NCI-H1930 (cell line): ENCODE results near the gene POLQ.
"Not testable (repeated sequence)": the region's sequence is repeated elsewhere in the genome, so short reads cannot be mapped to it uniquely, and the experiment has no call there.

ENCODE experiments used
- DNase-seq, 2 experiments: peaks; one replicate each; lab custom pipeline; 2025; lab: John Stamatoyannopoulos, UW

The POLQ gene

DNA sequence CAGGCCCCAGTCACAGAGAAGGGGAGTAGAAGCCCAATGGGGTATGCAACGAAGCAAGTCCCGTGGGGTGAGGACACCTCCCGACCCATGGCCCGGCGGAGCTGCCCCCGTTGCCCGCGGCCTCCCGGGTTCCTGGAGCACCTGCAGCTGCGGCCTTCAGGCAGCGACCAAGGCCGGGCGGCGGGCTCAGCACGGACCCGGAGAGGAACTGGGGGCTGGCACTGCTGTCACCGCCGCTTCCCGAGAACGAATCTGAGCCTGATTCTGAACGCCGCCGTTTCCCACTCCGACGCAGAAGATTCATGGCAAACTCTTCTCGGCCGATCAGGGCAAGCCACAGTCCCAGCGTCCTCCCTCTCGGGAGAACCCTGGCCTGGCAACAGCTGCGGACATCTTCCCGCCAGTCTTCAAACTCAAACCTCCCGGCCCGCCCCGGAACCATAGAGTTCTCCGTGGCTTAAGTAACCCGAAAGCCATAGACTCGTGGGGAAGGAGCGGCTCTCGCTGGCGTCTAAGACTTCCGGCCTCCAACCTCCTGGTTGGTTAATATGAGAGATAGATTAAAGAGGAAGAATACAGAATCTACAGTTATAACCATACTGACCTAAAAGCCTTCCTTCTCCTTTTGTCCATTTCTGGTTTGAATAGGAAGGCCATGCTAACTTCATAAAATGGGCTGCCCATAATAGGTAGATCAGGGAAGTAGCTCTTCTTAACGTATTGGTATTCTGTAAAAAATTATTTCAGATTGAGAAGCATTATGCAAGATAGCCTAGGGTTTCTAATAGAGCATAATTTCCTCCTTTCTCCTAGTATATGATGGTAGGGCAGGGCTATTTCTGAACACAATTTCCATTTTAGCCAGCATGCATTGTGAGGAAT lies at the start of gene POLQ:
TSS of gene POLQ (minus strand) at position 415 of the 882 bp plus-strand sequence. CDS start at position 304, 111 bp downstream.
- DNase-seq, result peak; percentile 88 to 89

GRCh38 chr3:121594850-121595249 lies 49.1 kb upstream of the POLQ start:
- DNase-seq, result no peak

- DNase-seq, result not testable (repeated sequence)
Observed at GRCh38 chr3:121593806-121594205, 48.0 kb upstream of the POLQ start.

- peak in 1 of 2 experiments; percentile 17 for DNase-seq
Observed at GRCh38 chr3:121592856-121593702, 47.3 kb upstream of the POLQ start, which contains the start of gene FBXO40. FBXO40 (plus strand) TSS chr3:121593379; CDS start chr3:121620576, 27,197 bp downstream.

DNA sequence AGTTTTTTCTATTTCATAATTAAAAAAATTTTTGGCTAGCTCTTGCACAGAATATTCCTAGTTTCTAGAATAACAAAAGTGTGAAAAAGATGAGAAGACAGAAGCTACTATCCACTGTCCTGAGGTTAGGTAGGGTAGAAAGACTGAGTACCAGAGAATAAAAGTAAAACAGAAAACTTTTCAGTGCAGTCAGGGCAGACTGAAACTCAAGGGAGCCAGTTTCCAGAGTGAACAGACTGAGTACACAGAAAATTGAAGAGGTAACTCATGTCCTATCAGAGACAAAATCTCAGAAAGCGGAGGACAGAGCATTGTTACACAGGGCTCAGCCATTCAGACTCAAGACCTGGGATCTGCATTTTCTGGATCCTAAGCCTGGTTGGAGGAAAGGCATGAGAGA lies 38.6 kb upstream of the POLQ start:
- no peak for DNase-seq

DNA sequence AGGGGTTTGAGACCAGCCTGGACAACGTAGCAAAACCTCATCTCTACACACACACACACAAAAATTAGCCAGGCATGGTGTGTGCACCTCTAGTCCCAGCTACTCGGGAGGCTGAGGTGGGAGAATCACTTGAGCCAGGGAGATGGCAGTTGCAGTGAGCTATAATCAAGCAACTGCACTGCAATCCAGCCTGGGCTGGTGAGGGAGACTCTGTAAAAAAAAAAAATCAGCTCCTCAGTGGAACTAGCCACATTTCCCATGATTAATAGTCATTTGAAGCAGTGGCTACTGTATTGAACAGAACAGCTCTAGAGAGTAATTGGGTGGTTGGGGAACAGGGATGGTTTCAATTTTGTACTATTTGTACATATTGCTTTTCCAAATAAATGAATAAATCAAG lies 35.9 kb upstream of the POLQ start:
- DNase-seq, result no peak

- peak in 1 of 2 experiments; percentile 1 for DNase-seq
Observed at GRCh38 chr3:121574449-121574848, 28.7 kb upstream of the POLQ start.

- no peak for DNase-seq
Observed at GRCh38 chr3:121567649-121568048, 21.9 kb upstream of the POLQ start, which contains the start of gene ARGFX. ARGFX (plus strand) TSS chr3:121567949; CDS start chr3:121570714, 2,765 bp downstream.

DNA sequence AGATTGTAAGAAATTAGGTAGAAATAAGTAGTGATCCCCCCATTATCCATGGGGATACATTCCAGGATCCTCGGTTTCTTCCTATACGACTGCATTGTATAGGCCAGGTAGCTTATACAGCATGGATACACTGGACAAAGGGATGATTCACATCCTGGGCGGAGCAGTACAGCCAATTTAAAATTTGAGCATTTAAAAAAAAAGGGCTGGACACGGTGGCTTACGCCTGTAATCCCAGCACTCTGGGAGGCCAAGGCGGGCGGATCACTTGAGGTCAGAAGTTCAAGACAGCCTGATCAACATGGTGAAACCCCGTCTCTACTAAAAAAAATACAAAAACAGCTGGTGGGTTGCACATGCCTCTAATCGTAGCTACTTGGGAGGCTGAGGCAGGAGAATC lies 21.0 kb upstream of the POLQ start:
- no peak for DNase-seq

DNA sequence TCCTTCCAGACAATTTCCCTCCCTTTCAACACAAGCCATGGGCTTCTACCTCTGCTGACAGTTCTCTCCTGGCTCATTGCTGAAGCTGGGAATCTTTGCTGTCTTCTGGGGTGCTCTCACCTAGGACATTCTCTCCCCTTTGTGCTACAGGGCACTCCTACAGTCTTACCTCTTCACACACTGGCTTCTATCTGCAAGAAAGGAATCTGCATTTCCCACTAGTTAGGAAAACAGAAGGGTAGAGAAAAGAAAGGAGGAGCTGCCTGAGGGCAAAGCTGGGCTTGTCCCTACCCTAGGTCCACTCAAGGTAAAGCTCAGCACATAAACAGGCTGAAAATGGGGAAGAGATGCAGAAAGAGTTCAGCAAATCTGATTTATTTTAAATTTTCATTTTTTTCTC lies 16.4 kb upstream of the POLQ start:
- no peak for DNase-seq

DNA sequence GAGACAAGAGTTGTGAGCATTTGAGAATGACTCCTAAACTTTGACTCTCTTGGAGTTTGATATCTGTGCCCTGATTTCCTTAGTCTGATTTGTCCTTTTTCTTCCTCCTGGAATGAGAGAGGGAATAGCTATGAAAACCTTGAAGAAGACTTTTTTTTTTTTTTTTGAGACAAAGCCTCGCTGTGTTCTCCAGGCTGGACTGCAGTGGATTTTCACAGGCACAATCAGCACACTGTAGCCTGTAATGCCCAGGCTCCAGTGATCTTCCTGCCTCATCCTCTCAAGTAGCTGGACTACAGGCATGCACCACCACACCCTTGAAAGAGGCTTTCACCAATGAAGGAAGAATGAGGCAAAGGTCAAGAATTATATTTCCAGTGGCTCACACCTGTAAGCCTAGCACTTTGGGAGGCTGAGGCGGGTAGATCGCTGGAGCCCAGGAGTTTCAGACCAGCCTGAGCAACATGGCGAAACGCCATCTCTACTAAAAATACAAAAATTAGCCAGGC lies 11.7 kb upstream of the POLQ start:
- no peak for DNase-seq

DNA sequence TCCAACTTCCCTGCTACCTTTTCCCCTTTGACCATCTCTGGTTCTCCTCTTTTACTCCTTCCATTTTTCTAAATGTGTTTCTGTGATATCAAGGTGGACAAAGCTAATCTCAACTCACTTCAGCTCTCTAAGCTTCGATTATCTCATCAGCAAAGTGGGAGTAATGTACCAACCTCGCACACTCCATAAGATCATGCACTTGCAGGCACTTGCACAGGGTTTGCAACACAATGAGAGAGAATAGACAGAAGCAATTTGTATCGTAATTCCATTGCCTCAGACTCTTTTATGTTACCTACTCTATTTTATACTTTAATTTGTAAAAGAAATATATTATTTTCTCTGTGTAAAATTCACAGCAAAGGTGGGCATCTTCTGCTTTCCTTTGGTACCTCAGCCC lies 7.0 kb upstream of the POLQ start:
- no peak for DNase-seq

DNA sequence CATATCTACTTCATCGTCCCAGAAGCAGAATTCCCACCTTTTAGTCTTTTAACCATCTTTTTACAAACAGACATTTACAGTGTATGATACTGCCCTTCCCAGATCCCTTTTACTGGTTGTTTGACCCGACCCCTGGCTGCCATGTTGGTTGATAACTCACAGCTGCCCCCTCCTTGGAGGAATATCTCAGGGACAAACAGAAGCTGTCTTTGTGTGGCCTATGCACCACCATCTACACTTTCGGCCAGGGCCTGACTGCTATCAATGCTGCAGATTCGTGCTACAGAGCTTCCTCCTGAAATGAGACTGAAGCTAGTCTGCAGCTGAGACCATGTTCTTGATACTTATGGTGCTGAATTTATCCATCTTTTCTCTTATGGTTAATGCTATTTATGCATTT lies 6.6 kb upstream of the POLQ start:
- no peak for DNase-seq

GRCh38 chr3:121545049-121545573 lies 677 bp downstream of the POLQ start:
- DNase-seq, result no peak

GRCh38 chr3:121542924-121543323 lies 2.9 kb downstream of the POLQ start:
- DNase-seq, result no peak

DNA sequence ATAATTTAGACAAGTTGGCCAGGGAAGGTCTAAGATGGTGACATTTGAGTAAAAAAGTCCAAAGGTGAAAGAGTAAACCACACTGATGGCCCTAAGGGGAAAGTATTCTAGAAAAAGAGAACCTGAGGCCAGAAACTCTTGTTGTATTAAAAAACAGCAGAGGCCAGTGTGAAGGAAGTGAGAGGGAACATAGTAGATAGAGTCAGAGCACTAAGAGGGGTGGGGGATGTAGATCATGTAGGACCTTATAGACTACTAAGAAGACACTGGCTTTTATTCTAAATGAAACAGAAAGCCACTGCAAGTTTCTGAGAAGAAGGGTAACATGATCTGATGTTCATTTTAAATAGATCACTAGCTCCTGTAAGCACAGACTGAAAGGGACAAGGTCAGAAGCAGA lies 14.5 kb downstream of the POLQ start:
- DNase-seq, result no peak

DNA sequence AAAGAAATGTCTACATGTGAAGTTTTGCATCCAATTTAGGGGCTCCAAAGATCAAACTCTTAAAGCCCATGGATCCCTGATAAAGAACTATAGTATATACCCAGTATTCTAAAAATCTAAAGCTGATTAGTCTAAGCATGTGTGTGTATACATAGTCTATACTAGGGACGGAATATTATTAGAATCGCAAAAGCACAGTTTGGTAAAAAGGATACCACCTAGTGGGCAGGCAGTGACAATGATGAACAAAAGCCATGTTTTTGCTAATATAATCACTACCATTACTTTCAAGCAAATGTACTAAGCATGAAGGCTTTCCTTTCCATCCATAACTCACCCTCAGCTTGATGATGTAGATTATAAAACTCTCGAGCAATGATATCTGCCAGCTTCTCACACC lies 16.5 kb downstream of the POLQ start:
- DNase-seq, result no peak

- no peak for DNase-seq
Observed at GRCh38 chr3:121520510-121520909, 25.3 kb downstream of the POLQ start.

- DNase-seq, result no peak
Observed at GRCh38 chr3:121517953-121518655, 27.7 kb downstream of the POLQ start.

- no peak for DNase-seq
Observed at GRCh38 chr3:121515862-121516261, 29.9 kb downstream of the POLQ start.

- no peak for DNase-seq
Observed at GRCh38 chr3:121515313-121515712, 30.5 kb downstream of the POLQ start.

GRCh38 chr3:121514496-121514895 lies 31.3 kb downstream of the POLQ start:
- no peak for DNase-seq
